NCI-H146 treated with DMSO at 0.1 percent for 48 hours (cell line): ENCODE measurements around the gene CNN3.

ENCODE experiments used
- DNase-seq: peaks from one replicate; lab custom pipeline; 2025; ENCODE audit not compliant: unreplicated experiment; lab: John Stamatoyannopoulos, UW

The CNN3 gene

DNA sequence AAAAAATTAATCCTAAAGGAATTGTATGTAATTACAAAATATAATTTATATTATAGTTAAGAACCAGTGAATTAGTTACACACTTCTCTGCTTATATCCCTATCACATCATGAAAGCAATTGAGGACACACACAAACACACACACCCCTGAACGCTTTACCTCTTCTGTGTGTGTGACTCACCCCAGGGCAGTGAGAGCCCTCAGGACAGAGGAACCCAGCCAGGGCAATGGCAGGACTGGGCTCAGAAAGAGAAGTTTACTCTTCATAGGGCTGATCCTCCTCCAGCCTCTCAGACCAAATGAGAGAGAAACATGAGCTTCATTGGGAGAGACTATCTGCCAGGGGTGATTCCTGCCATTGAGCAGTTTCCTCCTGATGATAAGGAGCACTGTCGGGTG lies 68.6 kb downstream of the CNN3 start:
- DNase-seq, result no peak

DNA sequence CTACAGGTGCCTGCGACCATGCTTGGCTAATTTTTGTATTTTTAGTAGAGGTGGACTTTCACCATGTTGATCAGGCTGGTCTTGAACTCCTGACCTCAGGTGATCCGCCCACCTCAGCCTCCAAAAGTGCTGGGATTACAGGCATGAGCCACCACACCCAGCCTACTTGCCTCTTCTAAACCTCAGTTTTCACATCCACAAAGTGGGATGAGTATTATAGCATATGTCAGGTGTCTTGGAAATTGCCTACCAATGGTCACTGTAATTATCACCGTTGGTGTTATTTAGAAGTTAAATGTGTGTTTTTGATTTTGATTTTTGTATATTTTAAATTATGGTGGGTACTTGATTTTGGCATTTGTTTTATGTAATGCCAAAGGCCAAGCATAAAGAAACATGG lies 70.0 kb downstream of the CNN3 start:
- DNase-seq, result no peak

DNA sequence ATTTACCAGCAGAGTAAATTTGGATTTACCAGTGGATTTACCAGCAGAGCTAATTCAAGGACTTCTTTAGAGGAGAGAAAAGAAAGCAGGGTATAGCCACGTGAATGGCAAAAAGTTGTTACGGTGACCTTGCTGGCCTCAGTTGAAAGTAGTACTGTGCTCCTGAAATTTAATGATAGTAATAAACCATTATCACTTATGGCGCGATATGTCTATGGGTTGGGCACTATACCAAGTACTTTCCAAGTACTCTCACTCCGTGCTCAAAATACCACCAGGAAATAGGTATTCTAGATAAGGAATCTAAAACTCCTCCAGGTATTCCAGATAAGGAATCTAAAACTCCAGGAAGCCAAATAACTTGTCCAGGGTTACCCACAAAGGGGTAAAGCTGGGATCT lies 70.9 kb downstream of the CNN3 start:
- no peak for DNase-seq

DNA sequence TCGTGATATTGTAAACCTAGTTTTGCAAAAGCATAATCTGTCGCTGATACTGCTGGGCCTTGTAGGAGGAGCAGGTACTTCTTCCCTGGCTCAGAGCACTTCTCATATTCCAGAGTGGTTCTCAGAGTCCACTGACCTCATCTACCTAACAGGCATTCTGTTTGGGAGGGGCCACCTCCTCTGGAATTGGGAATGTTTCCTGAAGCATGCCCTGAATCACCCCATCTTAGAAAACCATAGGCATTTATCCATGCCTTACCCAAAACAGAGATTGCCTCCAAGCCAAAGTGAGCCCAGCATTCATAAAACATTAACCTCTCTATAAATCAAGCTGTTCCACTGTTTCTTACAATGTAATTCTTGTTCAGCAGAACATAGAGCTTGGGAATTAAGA lies 71.6 kb downstream of the CNN3 start:
- no peak for DNase-seq

DNA sequence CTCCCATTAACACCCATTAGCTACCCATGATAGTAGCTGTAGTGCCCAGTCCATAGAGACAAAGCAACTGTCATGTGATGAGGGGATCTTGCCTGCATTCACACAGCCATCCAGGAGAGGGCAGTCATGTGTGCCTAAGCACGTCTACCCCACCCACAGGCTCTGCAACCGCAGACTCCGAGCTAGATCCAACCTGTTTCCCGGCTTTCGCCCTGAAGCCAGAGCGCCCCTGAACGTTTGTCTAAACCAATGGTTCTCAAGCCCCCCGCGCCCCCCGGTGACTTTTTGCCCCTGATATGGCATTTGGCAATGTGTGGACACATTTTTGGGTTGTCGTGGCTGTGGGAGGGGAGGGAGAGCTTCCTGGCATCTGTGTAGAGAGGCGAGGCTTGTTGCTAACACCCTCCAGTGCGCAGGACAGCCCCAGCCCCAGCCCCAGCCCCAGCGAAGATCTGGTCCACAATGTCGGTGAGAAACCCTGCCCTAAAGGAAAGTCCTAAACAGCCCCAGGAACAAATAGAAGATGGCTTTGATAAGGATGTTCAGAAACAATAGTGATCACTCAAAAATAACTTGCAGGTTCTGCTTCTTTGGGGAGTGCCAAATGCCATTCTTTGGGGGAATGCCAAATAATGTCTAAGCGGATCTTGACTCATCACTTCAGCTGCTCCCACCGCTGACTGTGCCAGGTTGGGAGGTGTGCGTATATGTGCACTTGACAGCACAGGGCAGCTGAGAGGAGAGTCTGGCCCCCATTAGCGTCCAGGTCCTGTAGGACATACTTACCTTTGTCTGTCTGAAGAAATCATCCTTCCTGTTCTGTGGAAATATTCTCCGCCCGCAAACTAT lies 72.2 kb downstream of the CNN3 start:
- peak; percentile 77 for DNase-seq

DNA sequence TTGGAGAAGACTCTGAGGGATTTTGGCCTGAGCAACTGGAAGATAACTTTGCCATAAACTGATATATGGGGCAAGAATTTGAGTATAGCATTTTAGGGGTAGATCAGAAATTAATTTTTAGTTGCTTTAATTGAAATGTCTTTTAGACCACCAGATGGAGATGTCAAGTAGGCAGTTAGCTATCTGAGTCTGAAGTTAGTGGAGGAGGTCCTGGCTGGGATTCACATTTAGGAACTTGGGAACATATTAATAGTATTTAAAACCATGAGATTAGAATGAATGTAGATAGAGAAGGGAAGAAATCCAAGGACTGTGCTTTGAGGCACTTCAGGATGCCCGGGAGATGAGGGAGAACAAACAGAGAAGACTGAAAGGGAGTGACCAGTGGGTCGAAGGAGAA lies 74.1 kb downstream of the CNN3 start:
- DNase-seq, result no peak

DNA sequence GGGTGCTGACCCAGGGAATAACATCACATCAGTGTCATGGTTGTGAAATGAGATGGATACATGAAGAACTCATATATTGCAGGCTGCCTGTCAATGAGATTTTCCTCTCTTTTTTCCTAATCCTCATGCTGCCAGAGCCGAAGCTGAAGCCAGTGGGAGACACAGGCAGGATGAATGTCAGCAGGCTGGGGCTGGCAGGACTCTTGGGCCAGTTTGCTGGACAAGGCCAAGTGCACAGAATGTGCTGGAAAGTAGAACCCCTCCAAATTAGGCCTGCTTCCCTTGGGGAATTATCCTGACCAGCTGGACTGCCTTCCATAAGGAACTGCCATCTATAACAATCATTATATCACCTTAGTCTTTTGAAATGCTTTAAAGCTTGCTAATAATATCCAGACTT lies 75.3 kb downstream of the CNN3 start:
- DNase-seq, result no peak
